ENCODE measurements around the gene PIGZ.

DNA sequence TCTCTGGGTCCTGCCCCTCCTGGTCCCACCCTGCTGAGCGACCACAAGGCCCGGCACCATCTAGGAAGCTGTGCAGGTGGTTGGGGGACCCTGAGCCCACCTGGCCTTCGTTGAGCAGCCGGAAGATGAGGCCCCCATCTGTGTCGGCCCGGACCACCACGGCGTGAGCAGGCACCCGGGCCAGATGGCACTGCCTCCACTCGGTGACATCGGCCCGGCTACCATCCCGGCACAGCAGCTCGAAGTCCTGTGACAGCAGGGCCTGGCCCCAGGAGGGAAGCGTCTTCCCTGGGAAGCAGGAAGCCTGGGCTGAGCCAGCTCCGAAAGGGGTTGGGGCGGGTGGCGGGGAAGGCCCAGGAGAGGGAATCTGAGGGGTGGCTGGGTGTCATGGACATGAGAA lies 48.4 kb upstream of the PIGZ start:
- no peak for TF ChIP-seq SUZ12 (IDR thresholded peaks at IDR 0.05; ENCODE audit: extremely low read depth, insufficient read depth, insufficient read length)
- no peak for TF ChIP-seq YY1 (IDR thresholded peaks at IDR 0.05; ENCODE audit: insufficient read depth, insufficient read length)
